ENCODE results near the gene LIPN.

The LIPN gene

DNA sequence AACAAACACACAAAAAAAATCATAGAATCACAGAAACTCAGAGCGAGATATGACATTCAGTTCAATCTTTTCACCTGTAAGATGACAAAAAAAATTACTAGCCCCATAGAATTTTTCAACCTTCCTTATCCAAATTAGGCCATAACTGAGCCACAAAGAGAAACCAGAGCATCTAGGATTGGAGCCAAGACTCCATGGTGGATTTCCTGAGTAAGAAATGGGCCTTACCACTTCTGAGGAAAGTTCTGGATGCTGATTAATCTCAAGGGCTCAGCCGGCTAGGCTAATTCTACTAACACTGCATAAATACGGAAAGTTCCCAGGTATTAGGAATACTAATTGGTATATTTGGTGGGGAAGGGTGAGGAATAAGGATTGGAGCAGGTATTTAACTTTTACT is 59.5 kb downstream of the LIPN start:
- no peak for DNase-seq
- intact Hi-C loops (cut with DNase I): loop anchor here (10.0 kb wide), 1 partner anchor 254 kb away; no protein-coding TSS in a partner anchor

DNA sequence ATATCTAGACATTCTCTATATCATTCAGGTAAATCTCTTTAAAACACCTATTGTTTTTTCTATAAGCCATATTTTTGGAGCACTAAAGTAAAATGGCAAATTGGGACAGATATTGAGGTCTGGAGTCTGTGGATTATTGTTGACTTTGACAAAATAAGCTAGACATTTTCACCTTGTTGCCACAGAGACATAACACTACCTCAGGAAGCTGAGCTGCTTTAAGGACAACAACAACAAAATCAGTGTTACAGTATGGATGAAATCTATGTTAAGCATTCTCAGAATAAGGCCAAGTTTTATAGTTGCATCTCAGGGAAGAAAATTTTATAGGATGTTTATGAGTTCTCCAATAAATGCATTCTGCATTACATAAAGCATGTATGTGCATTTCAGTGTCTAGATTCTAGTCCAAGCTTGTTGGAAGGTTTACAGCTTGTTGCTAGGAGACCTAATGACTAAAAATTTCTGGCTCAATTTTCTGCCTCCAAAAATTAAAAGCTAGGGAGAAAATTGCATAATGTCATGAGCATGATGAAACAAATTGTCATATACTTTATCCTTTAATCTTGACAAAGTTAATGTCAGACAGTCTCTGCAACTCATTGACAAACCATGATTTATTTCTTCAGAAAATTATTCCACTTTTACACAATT is 61.1 kb downstream of the LIPN start:
- no peak for DNase-seq
- intact Hi-C loops (cut with DNase I): no loop called here

DNA sequence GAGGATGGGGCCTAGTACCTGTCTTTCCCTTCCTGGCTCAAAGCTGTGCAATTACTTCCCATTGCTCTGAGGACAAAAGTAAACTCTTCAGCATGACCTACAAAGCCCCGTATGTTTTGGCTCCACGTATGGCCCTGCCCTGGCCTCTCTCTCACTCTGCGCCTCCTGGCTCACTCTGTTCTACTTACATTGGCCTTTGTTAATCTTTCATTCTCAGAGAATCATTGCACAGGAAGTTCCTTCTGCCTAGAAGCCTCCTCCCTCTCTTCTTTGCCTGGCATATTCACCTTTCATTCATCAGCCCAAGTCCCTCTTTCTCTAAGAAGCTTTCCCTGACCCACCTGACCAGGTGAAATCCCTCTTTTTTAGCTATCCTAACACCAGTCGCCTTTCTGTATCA is 66.6 kb downstream of the LIPN start:
- intact Hi-C loops (cut with DNase I): no loop called here
- DNase-seq: no peak

DNA sequence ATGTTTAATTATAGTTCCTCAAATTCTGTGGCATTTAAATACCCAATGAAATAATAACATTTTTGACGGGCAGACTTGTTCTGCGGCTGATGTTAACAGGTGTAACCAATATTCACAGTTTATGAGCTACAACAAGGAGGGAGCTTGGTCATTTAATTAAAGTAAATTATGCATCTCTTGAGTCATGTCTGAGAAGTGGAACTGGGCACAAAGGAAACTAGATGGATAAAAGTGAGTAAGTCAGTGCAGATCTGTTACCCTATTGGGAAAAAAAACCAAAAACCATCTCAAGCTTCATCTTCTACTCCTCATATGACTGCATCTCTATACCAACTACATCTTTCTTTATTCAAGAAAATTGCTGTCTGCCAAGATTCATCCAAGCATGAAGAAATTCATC is 67.9 kb downstream of the LIPN start:
- no peak for DNase-seq
- intact Hi-C loops (cut with DNase I): no loop called here

DNA sequence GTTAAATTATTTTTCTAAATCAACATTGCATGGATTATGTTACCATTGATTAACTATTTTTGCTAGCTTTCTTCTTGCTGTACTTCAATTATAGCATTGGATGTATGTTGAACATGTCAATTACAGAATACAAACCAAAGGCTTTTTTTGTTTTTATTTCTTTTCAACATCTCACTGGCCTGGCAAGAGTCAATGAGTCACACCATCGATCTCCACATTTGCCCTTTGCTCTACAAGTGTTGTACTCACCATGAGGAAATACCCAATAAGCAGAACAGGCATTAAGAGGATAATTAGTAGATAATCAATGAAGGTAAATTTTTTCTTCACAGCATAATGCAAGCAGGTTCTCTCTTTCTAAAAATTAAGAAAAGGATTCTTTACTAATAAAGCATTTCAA is 68.5 kb downstream of the LIPN start:
- intact Hi-C loops (cut with DNase I): no loop called here
- DNase-seq: no peak

Measured in posterior cingulate gyrus (tissue), 11 donors.